H1 (cell line): ENCODE measurements around the gene JAG1. TPM values are rescaled to one million over a fixed set of nuclear protein-coding genes. Genes with fewer than 3 reads are reported as not detected.

Experiments used
- CTCF ChIA-PET: fragments of 300-600 bp; sonication (Branson Sonifier 250); formaldehyde crosslinking; loops from one replicate; lab custom pipeline; 2021; ENCODE audit not compliant: partially characterized antibody; lab: Charles Lee
- POLR2A ChIA-PET: fragments of 300-600 bp; sonication (Branson Sonifier 250); formaldehyde crosslinking; loops from one replicate; lab custom pipeline; 2021; ENCODE audit warnings: inconsistent platforms; ENCODE audit not compliant: partially characterized antibody; lab: Charles Lee
- DNase-seq, 2 experiments: peaks; one replicate each; pipeline versions ENCODE4 v3.0.0 to v3.0.0-alpha.2; 2010 to 2022; ENCODE audit warnings: low spot score in 2 of 2, low read depth in 1 of 2, mixed read lengths in 1 of 2
- FAIRE-seq: peaks from 2 replicates; lab custom pipeline; 2011; peaks lifted over from hg19 to GRCh38; lab: Jason Lieb, UNC
- H2AFZ ChIP-seq: 2 replicates; pipeline ENCODE4 v1.8.1; 2012; ENCODE audit warnings: low read length, inconsistent platforms
- H2AK5ac ChIP-seq: 2 replicates; pipeline ENCODE4 v1.6.1; 2013; ENCODE audit warnings: low read depth, low read length
- H2BK120ac ChIP-seq: replicated peaks from 2 replicates; pipeline ENCODE3; 2013; ENCODE audit warnings: low read depth, low read length, inconsistent platforms
- H2BK12ac ChIP-seq: 2 replicates; pipeline ENCODE4 v1.6.1; 2013; ENCODE audit warnings: low read depth, low read length
- H2BK15ac ChIP-seq: 2 replicates; pipeline ENCODE4 v1.6.1; 2013; ENCODE audit warnings: low read length
- H2BK20ac ChIP-seq: 2 replicates; pipeline ENCODE4 v1.6.1; 2013; ENCODE audit warnings: low read length
- H2BK5ac ChIP-seq: 2 replicates; pipeline ENCODE4 v1.6.1; 2013; ENCODE audit warnings: low read depth, low read length
- H3K14ac ChIP-seq: 2 replicates; pipeline ENCODE4 v1.6.1; 2013; ENCODE audit warnings: inconsistent platforms; ENCODE audit not compliant: insufficient read length
- H3K18ac ChIP-seq: 2 replicates; pipeline ENCODE4 v1.6.1; 2013; ENCODE audit warnings: low read length; ENCODE audit errors: extremely low read depth
- H3K23ac ChIP-seq: 2 replicates; pipeline ENCODE4 v1.6.1; 2013; ENCODE audit warnings: inconsistent platforms; ENCODE audit not compliant: insufficient read length
- H3K23me2 ChIP-seq: 2 replicates; pipeline ENCODE4 v1.6.1; 2013; ENCODE audit warnings: low read depth, low read length
- H3K27ac ChIP-seq: 2 replicates; pipeline ENCODE4 v1.6.1; 2011; ENCODE audit warnings: low read depth, low read length, inconsistent platforms
- H3K27me3 ChIP-seq, 4 experiments: replicated peaks in 1 of 4; 1 replicate in 1 of 4; 2 replicates in 3 of 4; pipeline versions ENCODE4 v1.6.1 to v1.8.1; 2011 to 2013; ENCODE audit warnings: low read length in 3 of 4, mild to moderate bottlenecking in 3 of 4, inconsistent platforms in 2 of 4, mixed read lengths in 2 of 4, moderate library complexity in 1 of 4; ENCODE audit not compliant: control insufficient read depth in 3 of 4, insufficient read depth in 3 of 4; ENCODE audit errors: extremely low read depth in 1 of 4
- H3K36me3 ChIP-seq, 4 experiments: 2 replicates each; pipeline versions ENCODE4 v1.6.1 to v1.8.1; 2011 to 2013; ENCODE audit warnings: mild to moderate bottlenecking in 4 of 4, low read length in 3 of 4, moderate library complexity in 2 of 4, control low read depth in 1 of 4, inconsistent platforms in 1 of 4; ENCODE audit not compliant: insufficient read depth in 4 of 4, control insufficient read depth in 2 of 4
- H3K4ac ChIP-seq: replicated peaks from 2 replicates; pipeline ENCODE3; 2013; ENCODE audit warnings: low read length, low read depth, mixed read lengths, inconsistent platforms; ENCODE audit not compliant: insufficient read length
- H3K4me1 ChIP-seq, 4 experiments: replicated peaks in 1 of 4; 1 replicate in 1 of 4; 2 replicates in 3 of 4; pipeline versions ENCODE4 v1.6.1 to v1.8.1; 2011 to 2013; ENCODE audit warnings: low read length in 3 of 4, inconsistent platforms in 2 of 4, mixed read lengths in 1 of 4; ENCODE audit not compliant: insufficient read depth in 4 of 4, control insufficient read depth in 3 of 4
- H3K4me2 ChIP-seq, 2 experiments: 2 replicates each; pipeline versions ENCODE4 v1.6.1 to v1.8.1; 2011 to 2013; ENCODE audit warnings: low read depth in 2 of 2, low read length in 2 of 2, control low read depth in 1 of 2, inconsistent platforms in 1 of 2, mild to moderate bottlenecking in 1 of 2; ENCODE audit not compliant: insufficient read depth in 1 of 2
- H3K4me3 ChIP-seq, 4 experiments: fragments of 200-600, 300-600 bp in 1 of 4; sonication (generic), shearing (Covaris generic), sonication (Bioruptor Twin) in 1 of 4; 2 replicates each; pipeline versions ENCODE4 v1.5.1 to v1.8.1; 2011 to 2016; ENCODE audit warnings: low read length in 4 of 4, low read depth in 3 of 4, control low read depth in 2 of 4, inconsistent platforms in 2 of 4, mild to moderate bottlenecking in 2 of 4, mixed read lengths in 1 of 4, moderate library complexity in 1 of 4; ENCODE audit not compliant: insufficient read depth in 2 of 4; ENCODE audit errors: extremely low read depth in 1 of 4
- H3K56ac ChIP-seq: replicated peaks from 2 replicates; pipeline ENCODE3; 2013; ENCODE audit warnings: low read depth, mild to moderate bottlenecking, mixed read lengths, low read length, inconsistent platforms; ENCODE audit not compliant: insufficient read length
- H3K79me1 ChIP-seq: 2 replicates; pipeline ENCODE4 v1.6.1; 2013; ENCODE audit warnings: low read depth, low read length, control low read depth
- H3K79me2 ChIP-seq, 2 experiments: 2 replicates each; pipeline versions ENCODE4 v1.6.1 to v1.8.1; 2012 to 2013; ENCODE audit warnings: low read length in 2 of 2, mild to moderate bottlenecking in 2 of 2, inconsistent platforms in 1 of 2; ENCODE audit not compliant: insufficient read depth in 2 of 2, control insufficient read depth in 1 of 2
- H3K9ac ChIP-seq, 4 experiments: replicated peaks in 1 of 4; 1 replicate in 1 of 4; 2 replicates in 3 of 4; pipeline versions ENCODE4 v1.6.1 to v1.8.1; 2011 to 2013; ENCODE audit warnings: low read depth in 3 of 4, low read length in 3 of 4, control low read depth in 2 of 4, mild to moderate bottlenecking in 2 of 4, moderate library complexity in 2 of 4, inconsistent platforms in 1 of 4; ENCODE audit errors: extremely low read depth in 1 of 4
- H3K9me3 ChIP-seq, 2 experiments: 2 replicates each; pipeline versions ENCODE4 v1.6.1 to v1.8.1; 2012 to 2013; ENCODE audit warnings: mild to moderate bottlenecking in 2 of 2, moderate library complexity in 2 of 2, control low read depth in 1 of 2, inconsistent platforms in 1 of 2, low read depth in 1 of 2, low read length in 1 of 2, mixed read lengths in 1 of 2; ENCODE audit not compliant: insufficient read depth in 2 of 2
- H4K20me1 ChIP-seq, 2 experiments: replicated peaks in 1 of 2; 2 replicates each; pipeline versions ENCODE3 to v1.8.1; 2011 to 2013; ENCODE audit warnings: inconsistent platforms in 2 of 2, low read length in 2 of 2, mild to moderate bottlenecking in 1 of 2; ENCODE audit not compliant: insufficient read depth in 2 of 2, control insufficient read depth in 1 of 2
- H4K5ac ChIP-seq: 2 replicates; pipeline ENCODE4 v1.6.1; 2013; ENCODE audit warnings: low read length, low read depth, mixed read lengths, inconsistent platforms; ENCODE audit not compliant: insufficient read length
- H4K8ac ChIP-seq: 2 replicates; pipeline ENCODE4 v1.8.0; 2013; ENCODE audit warnings: mild to moderate bottlenecking, moderate library complexity, low read length, inconsistent platforms; ENCODE audit not compliant: insufficient read depth; ENCODE audit errors: extremely low read depth
- H4K91ac ChIP-seq: replicated peaks from 2 replicates; pipeline ENCODE3; 2013; ENCODE audit warnings: low read length, mixed read lengths, inconsistent platforms; ENCODE audit not compliant: insufficient read length
- CHD2 ChIP-seq: IDR thresholded peaks from 2 replicates; pipeline ENCODE4 v1.6.1; 2012; ENCODE audit warnings: low read length, improper control_type of control experiment
- CTCF ChIP-seq, 3 experiments: IDR thresholded peaks; 1 replicate in 2 of 3; 2 replicates in 1 of 3; pipeline versions ENCODE4 v1.5.1 to v1.6.1; 2011; ENCODE audit warnings: low read length in 3 of 3, mild to moderate bottlenecking in 3 of 3, inconsistent platforms in 2 of 3, low read depth in 1 of 3, moderate library complexity in 1 of 3; ENCODE audit not compliant: insufficient read depth in 1 of 3; ENCODE audit errors: control extremely low read depth in 1 of 3
- WGBS, 2 experiments: shearing (Covaris generic) in 1 of 2; methylation state at CpG; one replicate each; pipeline versions ENCODE4 v1.1.6 to v1.1.7; 2013 to 2015; ENCODE audit warnings: low lambda C conversion rate in 2 of 2, mixed read lengths in 2 of 2, inconsistent platforms in 1 of 2, low coverage in 1 of 2, missing lambda C conversion rate in 1 of 2; ENCODE audit not compliant: insufficient replicate concordance in 2 of 2, insufficient coverage in 1 of 2, insufficient read length in 1 of 2; ENCODE audit errors: extremely low coverage in 1 of 2, missing lambda C conversion rate in 1 of 2; 5-methylcytosine and 5-hydroxymethylcytosine counted together
- polyA plus RNA-seq, 7 experiments: library from polyadenylated mRNA; depleted of rRNA in 3 of 7; stranded (reverse) in 5 of 7; unstranded in 2 of 7; fragments of >200 nt in 5 of 7; fragments of 200-250 nt in 2 of 7; gene quantifications; 1 replicate in 5 of 7; 2 replicates in 1 of 7; 4 replicates in 1 of 7; pipeline versions ENCODE4 v1.2.1 to v1.2.3, GENCODE V29; 2011 to 2013; ENCODE audit warnings: missing spikeins in 2 of 7, mixed read lengths in 2 of 7
- total RNA-seq: library from RNA; stranded (reverse); fragmentation: NEBNext Ultra II Directional; extraction: Animal tissue kit (Norgen Biotek cat#: 25700); gene quantifications from 2 replicates; pipeline ENCODE4 v1.2.1, GENCODE V29; 2021

JAG1 gene
- total and polyA plus RNA-seq, 2 of the 8 experiments (the other 6 are each of a cell fraction or from before 2014, with no cell fraction given), result 13.5 to 27.3 TPM

DNA sequence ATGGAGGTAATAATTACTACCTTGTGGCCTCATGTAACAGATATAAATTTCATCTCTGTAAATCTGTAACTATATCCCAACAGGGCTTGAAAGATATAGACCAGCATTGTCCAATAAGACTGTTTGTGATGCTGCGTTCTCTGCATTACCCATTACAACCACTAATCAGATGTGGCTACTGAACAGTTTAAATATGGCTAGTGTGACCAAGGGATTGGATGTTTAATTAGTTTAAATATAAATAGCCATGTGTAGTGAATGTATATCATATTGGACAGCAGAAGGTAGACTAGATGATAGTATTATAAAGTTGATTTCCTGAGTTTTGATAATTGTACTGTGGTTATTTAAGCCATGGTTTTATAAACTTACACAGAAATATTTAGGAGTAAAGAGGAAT lies 27.8 kb upstream of the JAG1 start:
- Histone ChIP-seq H2BK120ac (no peak overlapping the region), H3K4me1 (no peaks in the 10 kb centered on the region), H3K79me2 (no peaks in the 10 kb centered on the region), H2AK5ac (no peak overlapping the region), H2BK12ac (no peak overlapping the region), H2AFZ (no peak overlapping the region), H3K18ac (no peak overlapping the region), H2BK15ac (no peak overlapping the region), H2BK20ac (no peak overlapping the region), H4K91ac (no peak overlapping the region), H4K20me1 (no peaks in the 10 kb centered on the region), H3K14ac (no peak overlapping the region), H3K23ac (no peak overlapping the region), H3K4me3 (no peak overlapping the region), H3K79me1 (no peaks in the 10 kb centered on the region), H3K4me2 (no peak overlapping the region), H3K27ac (no peak overlapping the region), H3K56ac (no peak overlapping the region), H4K5ac (no peak overlapping the region), H4K8ac (no peak overlapping the region), H3K23me2 (no peaks in the 10 kb centered on the region; the same call in 1 of the 2 replicates), H3K4ac (no peak overlapping the region), H2BK5ac (no peak overlapping the region), H3K9ac (no peak overlapping the region), H3K36me3 (no peaks in the 10 kb centered on the region), H3K9me3 (no peaks in the 10 kb centered on the region), H3K27me3 (no peaks in the 10 kb centered on the region)
- 93% methylated on average over 1 of the region's 1 CpG; no CpG with 5 or more reads in 1 of the 2 experiments for WGBS, 2 experiments
- TF ChIP-seq CHD2 (no peak), CTCF (IDR thresholded peaks at IDR 0.05; ENCODE audit: control extremely low read depth in 1 of 3, insufficient read depth in 1 of 3, low read depth in 1 of 3, low read length in 3 of 3) (peak in 1 of 3 experiments; percentile 1; a peak in 1 of 4 replicates)
- CTCF ChIA-PET, result interaction anchor here (0.8 to 1.2 kb wide), 3 partner anchors 13 to 587 kb away, joined by 3 to 5 read pairs (median 3); no protein-coding TSS in a partner anchor
- FAIRE-seq (no peak), DNase-seq (no peak)
- POLR2A ChIA-PET, result no interaction called here
